HG03064 (cell line): ENCODE results near the gene MYH15.

ENCODE experiments used
- ATAC-seq: cut with Tn5 transposase; IDR thresholded peaks from one replicate; pipeline ENCODE4 v1.9.1; 2021; ENCODE audit warnings: low read depth; ENCODE audit not compliant: unreplicated experiment

Gene MYH15

GRCh38 chr3:108511055-108511454 is 659 bp upstream of the MYH15 start:
- ATAC-seq: no peak

- ATAC-seq: no peak
These were observed 525 bp downstream of the MYH15 start for GRCh38 chr3:108509871-108510270.

GRCh38 chr3:108509263-108509662 is 1.1 kb downstream of the MYH15 start:
- no peak for ATAC-seq

GRCh38 chr3:108507902-108508301 is 2.5 kb downstream of the MYH15 start:
- ATAC-seq: no peak

- no peak for ATAC-seq
These were observed 4.6 kb downstream of the MYH15 start for GRCh38 chr3:108505811-108506210.

GRCh38 chr3:108503722-108504121 is 6.7 kb downstream of the MYH15 start:
- ATAC-seq: no peak

- no peak for ATAC-seq
These were observed 8.9 kb downstream of the MYH15 start for GRCh38 chr3:108501535-108501934.

GRCh38 chr3:108500728-108501127 is 9.7 kb downstream of the MYH15 start:
- no peak for ATAC-seq

- no peak for ATAC-seq
These were observed 13.1 kb downstream of the MYH15 start for GRCh38 chr3:108497271-108497670.

- ATAC-seq: no peak
These were observed 14.7 kb downstream of the MYH15 start for GRCh38 chr3:108495717-108496116.

GRCh38 chr3:108494906-108495531 is 15.4 kb downstream of the MYH15 start:
- no peak for ATAC-seq

GRCh38 chr3:108493862-108494261 is 16.5 kb downstream of the MYH15 start:
- no peak for ATAC-seq

- ATAC-seq: no peak
These were observed 18.9 kb downstream of the MYH15 start for GRCh38 chr3:108491456-108491855.

GRCh38 chr3:108489776-108490175 is 20.6 kb downstream of the MYH15 start:
- no peak for ATAC-seq

- ATAC-seq: no peak
These were observed 21.8 kb downstream of the MYH15 start for GRCh38 chr3:108488631-108489030.

GRCh38 chr3:108487439-108487838 is 23.0 kb downstream of the MYH15 start:
- ATAC-seq: no peak

GRCh38 chr3:108486941-108487340 is 23.5 kb downstream of the MYH15 start:
- no peak for ATAC-seq

- ATAC-seq: no peak
These were observed 24.1 kb downstream of the MYH15 start for GRCh38 chr3:108486338-108486737.

GRCh38 chr3:108485146-108485545 is 25.2 kb downstream of the MYH15 start:
- ATAC-seq: no peak

- ATAC-seq: no peak
These were observed 31.2 kb downstream of the MYH15 start for GRCh38 chr3:108479224-108479623.

GRCh38 chr3:108477511-108478147 is 32.8 kb downstream of the MYH15 start:
- ATAC-seq: no peak

- no peak for ATAC-seq
These were observed 35.1 kb downstream of the MYH15 start for GRCh38 chr3:108475220-108475782.
